HepG2 (cell line): ENCODE data around the gene CLEC20A. TPM values are rescaled to one million over a fixed set of nuclear protein-coding genes. Genes with fewer than 3 reads are reported as not detected.

Experiments
- BCL6 ChIP-seq: IDR thresholded peaks from 2 replicates; pipeline ENCODE4 v1.6.1; 2016; ENCODE audit warnings: missing genetic modification reagents, missing compliant biosample characterization
- CBFB ChIP-seq: sonication (generic); formaldehyde crosslinking; IDR thresholded peaks from 2 replicates; pipeline ENCODE4 v1.4.0; 2020; ENCODE audit warnings: missing genetic modification reagents
- FOXA3 ChIP-seq: IDR thresholded peaks from 2 replicates; pipeline ENCODE4 v1.6.1; 2016; ENCODE audit warnings: missing genetic modification reagents, missing compliant biosample characterization
- HES4 ChIP-seq: sonication (generic); formaldehyde crosslinking; IDR thresholded peaks from 2 replicates; pipeline ENCODE4 v1.9.0; 2021; ENCODE audit warnings: mild to moderate bottlenecking, missing genetic modification reagents, borderline replicate concordance
- IRX3 ChIP-seq: sonication (generic); formaldehyde crosslinking; IDR thresholded peaks from 2 replicates; pipeline ENCODE4 v1.8.1; 2023; ENCODE audit warnings: mild to moderate bottlenecking, low read depth, missing genetic modification reagents, borderline replicate concordance
- KDM1A ChIP-seq: IDR thresholded peaks from 2 replicates; pipeline ENCODE4 v1.6.1; 2016; ENCODE audit warnings: missing compliant biosample characterization
- NFIC ChIP-seq: IDR thresholded peaks from 2 replicates; pipeline ENCODE4 v1.6.1; 2012; ENCODE audit warnings: mild to moderate bottlenecking, low read length, inconsistent platforms
- PHF8 ChIP-seq: sonication (generic); formaldehyde crosslinking; IDR thresholded peaks from 2 replicates; pipeline ENCODE4 v1.5.0; 2020; ENCODE audit warnings: missing genetic modification reagents
- RARG ChIP-seq: sonication (generic); formaldehyde crosslinking; IDR thresholded peaks from 2 replicates; pipeline ENCODE4 v1.4.0; 2020; ENCODE audit warnings: low read depth, mild to moderate bottlenecking, missing genetic modification reagents
- RBAK ChIP-seq: sonication (generic); formaldehyde crosslinking; IDR thresholded peaks from 2 replicates; pipeline ENCODE4 v1.5.1; 2020; ENCODE audit warnings: mild to moderate bottlenecking, missing genetic modification reagents
- RNF219 ChIP-seq: sonication (generic); formaldehyde crosslinking; IDR thresholded peaks from 2 replicates; pipeline ENCODE4 v1.5.0; 2020; ENCODE audit warnings: mild to moderate bottlenecking, missing genetic modification reagents
- RXRA ChIP-seq: sonication (generic); formaldehyde crosslinking; IDR thresholded peaks from 2 replicates; pipeline ENCODE4 v1.5.1; 2020; ENCODE audit warnings: missing genetic modification reagents
- SP140L ChIP-seq: sonication (generic); formaldehyde crosslinking; IDR thresholded peaks from 2 replicates; pipeline ENCODE4 v1.4.0; 2020; ENCODE audit warnings: missing genetic modification reagents, borderline replicate concordance
- ZBTB46 ChIP-seq: sonication (generic); formaldehyde crosslinking; IDR thresholded peaks from 2 replicates; pipeline ENCODE4 v1.4.0; 2020; ENCODE audit warnings: mild to moderate bottlenecking, missing genetic modification reagents, borderline replicate concordance
- ZMYM4 ChIP-seq: sonication (generic); formaldehyde crosslinking; IDR thresholded peaks from 2 replicates; pipeline ENCODE4 v1.8.1; 2023; ENCODE audit warnings: mild to moderate bottlenecking, missing genetic modification reagents
- ZNF180 ChIP-seq: sonication (generic); formaldehyde crosslinking; IDR thresholded peaks from 2 replicates; pipeline ENCODE4 v1.4.0; 2020; ENCODE audit warnings: low read depth, missing genetic modification reagents, borderline replicate concordance
- ZNF24 ChIP-seq: fragments of 450-650 bp; IDR thresholded peaks from 2 replicates; pipeline ENCODE4 v1.6.1; 2017; ENCODE audit warnings: antibody characterized with exemption, mild to moderate bottlenecking
- ZNF749 ChIP-seq: sonication (generic); formaldehyde crosslinking; IDR thresholded peaks from 2 replicates; pipeline ENCODE4 v1.8.0; 2022; ENCODE audit warnings: mild to moderate bottlenecking, missing genetic modification reagents, moderate library complexity, borderline replicate concordance
- ZNF768 ChIP-seq: sonication (generic); formaldehyde crosslinking; IDR thresholded peaks from 2 replicates; pipeline ENCODE4 v1.4.0; 2020; ENCODE audit warnings: missing genetic modification reagents
- ZNF883 ChIP-seq: sonication (generic); formaldehyde crosslinking; IDR thresholded peaks from 2 replicates; pipeline ENCODE4 v1.5.1; 2020; ENCODE audit warnings: mild to moderate bottlenecking, missing genetic modification reagents; ENCODE audit errors: not compliant biosample characterization
- ZSCAN12 ChIP-seq: sonication (generic); formaldehyde crosslinking; IDR thresholded peaks from 2 replicates; pipeline ENCODE4 v1.9.0; 2021; ENCODE audit warnings: mild to moderate bottlenecking, missing genetic modification reagents
- ZZZ3 ChIP-seq: sonication (generic); formaldehyde crosslinking; IDR thresholded peaks from 2 replicates; pipeline ENCODE4 v1.4.0; 2020; ENCODE audit warnings: missing genetic modification reagents, mild to moderate bottlenecking, borderline replicate concordance
- polyA plus RNA-seq, 8 experiments: library from polyadenylated mRNA; depleted of rRNA in 3 of 8; stranded (reverse) in 7 of 8; unstranded in 1 of 8; fragments of >200 nt; fragmentation: Illumina TruSeq in 4 of 8; extraction: Trizol in 4 of 8; gene quantifications; 2 replicates each; pipeline versions ENCODE4 v1.2.1 to v1.2.3, GENCODE V29; 2011 to 2016; ENCODE audit warnings: low read depth in 4 of 8, missing spikeins in 1 of 8, mixed read lengths in 1 of 8; ENCODE audit not compliant: insufficient read depth in 1 of 8
- total RNA-seq, 5 experiments: library from RNA; depleted of rRNA; stranded (reverse); fragments of >200 nt; fragmentation: Illumina TruSeq; extraction: Trizol; gene quantifications; 2 replicates each; pipeline ENCODE4 v1.2.3, GENCODE V29; 2016; ENCODE audit warnings: low read depth in 1 of 5
- TF ChIP-seq, protein P1 (sequence below): sonication (generic); formaldehyde crosslinking; IDR thresholded peaks from 2 replicates; pipeline ENCODE4 v1.4.0; 2020; ENCODE audit warnings: mild to moderate bottlenecking, low read depth, missing genetic modification reagents
- TF ChIP-seq, protein P2 (sequence below): sonication (generic); formaldehyde crosslinking; IDR thresholded peaks from 2 replicates; pipeline ENCODE4 v1.4.0; 2020; ENCODE audit warnings: missing genetic modification reagents, low read depth, mild to moderate bottlenecking, borderline replicate concordance

CLEC20A gene
- total and polyA plus RNA-seq, 2 of the 13 experiments (the other 11 are each of a cell fraction or from before 2014, with no cell fraction given) = not detected

DNA sequence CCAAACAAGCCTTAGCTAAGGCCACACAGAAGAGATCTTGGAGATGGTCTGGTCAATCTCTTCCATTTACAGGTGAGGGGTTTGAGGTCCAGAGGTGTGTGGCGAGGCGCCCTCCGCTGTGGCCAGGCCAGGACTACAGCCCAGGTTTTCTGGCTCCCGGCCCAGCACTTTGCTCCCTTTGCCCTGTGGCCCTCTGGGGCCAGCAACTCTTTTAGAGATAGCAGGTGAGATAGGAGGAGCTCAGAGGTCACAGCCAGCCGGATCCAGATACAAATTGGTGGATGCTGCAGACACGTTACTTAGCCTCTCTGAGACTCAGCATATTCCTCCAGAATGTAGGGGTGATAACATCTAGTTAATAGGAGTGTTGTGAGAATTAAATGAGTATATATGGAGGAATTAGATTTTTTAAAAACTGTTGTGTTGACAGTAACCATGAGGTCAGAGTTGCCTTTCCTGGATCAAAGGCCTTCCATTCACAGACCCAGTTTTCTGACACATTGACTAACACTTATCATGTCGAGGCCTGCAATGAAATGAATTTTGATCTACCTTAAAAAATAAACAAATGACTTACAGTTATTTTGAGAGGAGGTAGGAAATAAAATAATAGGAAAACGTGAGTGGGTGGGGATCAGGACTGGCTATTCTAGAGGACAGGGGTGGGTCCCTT lies 32.7 kb upstream of the CLEC20A start (continued):
- TF ChIP-seq RNF219 (CRISPR knock-in tag) (no peak), HES4 (CRISPR knock-in tag) (no peak), RARG (no peak), PHF8 (CRISPR knock-in tag) (no peak), ZNF749 (no peak), CBFB (CRISPR knock-in tag) (no peak), ZBTB46 (CRISPR knock-in tag) (no peak), ZNF768 (CRISPR knock-in tag) (0 out of 2 replicates have a peak, but pooled peaks have one; percentile 17), ZSCAN12 (CRISPR knock-in tag) (no peak), KDM1A (no peak), ZNF883 (CRISPR knock-in tag) (no peak), ZMYM4 (peak; percentile 52), RBAK (CRISPR knock-in tag) (no peak), FOXA3 (CRISPR knock-in tag) (no peak), RXRA (CRISPR knock-in tag) (0 out of 2 replicates have a peak, but pooled peaks have one; percentile 38), IRX3 (CRISPR knock-in tag) (no peak), ZNF24 (no peak), ZZZ3 (no peak), SP140L (CRISPR knock-in tag) (no peak), NFIC (peak; percentile 30; the same call in 1 of the 2 replicates), BCL6 (no peak), ZNF180 (CRISPR knock-in tag) (no peak)
- TF ChIP-seq, protein P1, sequence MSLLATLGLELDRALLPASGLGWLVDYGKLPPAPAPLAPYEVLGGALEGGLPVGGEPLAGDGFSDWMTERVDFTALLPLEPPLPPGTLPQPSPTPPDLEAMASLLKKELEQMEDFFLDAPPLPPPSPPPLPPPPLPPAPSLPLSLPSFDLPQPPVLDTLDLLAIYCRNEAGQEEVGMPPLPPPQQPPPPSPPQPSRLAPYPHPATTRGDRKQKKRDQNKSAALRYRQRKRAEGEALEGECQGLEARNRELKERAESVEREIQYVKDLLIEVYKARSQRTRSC (CRISPR knock-in tag) = no peak
- TF ChIP-seq, protein P2, sequence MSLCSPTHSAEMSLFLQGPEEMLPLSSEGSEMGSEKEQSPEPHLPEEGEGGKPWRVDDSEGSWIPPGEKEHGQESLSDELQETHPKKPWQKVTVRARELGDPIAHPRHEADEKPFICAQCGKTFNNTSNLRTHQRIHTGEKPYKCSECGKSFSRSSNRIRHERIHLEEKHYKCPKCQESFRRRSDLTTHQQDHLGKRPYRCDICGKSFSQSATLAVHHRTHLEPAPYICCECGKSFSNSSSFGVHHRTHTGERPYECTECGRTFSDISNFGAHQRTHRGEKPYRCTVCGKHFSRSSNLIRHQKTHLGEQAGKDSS = no peak
